Kidney (tissue), 14 donors: ENCODE measurements around the gene KLK10. TPM values are rescaled to one million over a fixed set of nuclear protein-coding genes. Genes with fewer than 3 reads are reported as not detected.

Experiments
- DNase-seq, 5 donors: peaks; one replicate each; pipeline ENCODE4 v3.0.0-alpha.2; 2013 to 2020
- FAIRE-seq: peaks from 2 replicates; lab custom pipeline; 2012; peaks lifted over from hg19 to GRCh38; lab: Jason Lieb, UNC
- H3K27ac ChIP-seq, 2 donors: one replicate each; pipeline ENCODE4 v1.7.0; 2013; ENCODE audit warnings: low read depth in 2 of 2, low read length in 2 of 2, inconsistent platforms in 1 of 2
- H3K27me3 ChIP-seq: one replicate; pipeline ENCODE4 v1.7.1; 2013; ENCODE audit warnings: low read length, inconsistent platforms; ENCODE audit not compliant: control insufficient read depth, insufficient read depth
- H3K36me3 ChIP-seq, 3 donors: one replicate each; pipeline versions ENCODE4 v1.7.0 to v1.7.1; 2013; ENCODE audit warnings: low read length in 3 of 3, control low read depth in 1 of 3, inconsistent platforms in 1 of 3; ENCODE audit not compliant: insufficient read depth in 3 of 3, control insufficient read depth in 2 of 3
- H3K4me1 ChIP-seq, 3 donors: one replicate each; pipeline versions ENCODE4 v1.7.0 to v1.7.1; 2013; ENCODE audit warnings: low read length in 3 of 3, inconsistent platforms in 1 of 3, low read depth in 1 of 3; ENCODE audit not compliant: control insufficient read depth in 2 of 3, insufficient read depth in 2 of 3
- H3K4me3 ChIP-seq, 3 donors: one replicate each; pipeline versions ENCODE4 v1.7.0 to v1.8.1; 2013; ENCODE audit warnings: low read length in 3 of 3, control low read depth in 1 of 3, inconsistent platforms in 1 of 3
- H3K9ac ChIP-seq, 3 donors: one replicate each; pipeline versions ENCODE4 v1.7.0 to v1.7.1; 2013; ENCODE audit warnings: low read length in 3 of 3, control low read depth in 1 of 3, inconsistent platforms in 1 of 3
- H3K9me3 ChIP-seq, 3 donors: one replicate each; pipeline versions ENCODE4 v1.7.0 to v1.7.1; 2013; ENCODE audit warnings: low read length in 3 of 3, control low read depth in 1 of 3, inconsistent platforms in 1 of 3; ENCODE audit not compliant: control insufficient read depth in 2 of 3, insufficient read depth in 1 of 3
- CTCF ChIP-seq: IDR thresholded peaks from 3 replicates; pipeline ENCODE4 v1.5.1; 2012; ENCODE audit warnings: mild to moderate bottlenecking, moderate library complexity, borderline replicate concordance; ENCODE audit not compliant: insufficient read depth; ENCODE audit errors: extremely low read depth
- intact Hi-C: fragments of 100-400 bp; cut with DNase I; formaldehyde crosslinking; loops from one replicate; pipeline ENCODE4 v1.11.1; 2022
- polyA plus RNA-seq: library from polyadenylated mRNA; stranded (reverse); fragments of 350-450 nt; fragmentation: Illumina TruSeq; extraction: RNeasy Lipid Tissue Mini Kit (QIAGEN cat#74804); gene quantifications from one replicate; pipeline ENCODE4 v1.2.3, GENCODE V29; 2014; ENCODE audit warnings: low read depth, low replicate concordance; ENCODE audit not compliant: insufficient read depth
- total RNA-seq: library from RNA; stranded (reverse); fragmentation: NEBNext Ultra II Directional; extraction: Animal tissue kit (Norgen Biotek cat#: 25700); gene quantifications from one replicate; pipeline ENCODE4 v1.2.1, GENCODE V29; 2021
- donor health status: control.
- donor health status: control.
- donor health status: control.
- donor health status: control.
- donor health status: control.
- donor health status: DM: yes; HTN: yes; CAD: no.
- donor health status: Normal renal cell carcinoma (clear cell type).

KLK10 gene
- total and polyA plus RNA-seq, 2 donors from 2014 or later = 0.63 TPM; not detected in 1

- DNase-seq (no peak), FAIRE-seq (no peak)
- no peak for TF ChIP-seq CTCF
- H3K9ac ChIP-seq = no peak overlapping the region
- no peak overlapping the region for H3K27ac ChIP-seq
- no peaks in the 10 kb centered on the region for H3K9me3 ChIP-seq
- H3K27me3 ChIP-seq = no peaks in the 10 kb centered on the region
- no peak overlapping the region for H3K4me3 ChIP-seq
- no peaks in the 10 kb centered on the region for H3K4me1 ChIP-seq
- intact Hi-C loops = no loop called here
- no peaks in the 10 kb centered on the region for H3K36me3 ChIP-seq
These were observed 10.2 kb upstream of the KLK10 start for GRCh38 chr19:51029718-51030117.

- intact Hi-C loops = no loop called here
- TF ChIP-seq CTCF = no peak
- H3K4me1 ChIP-seq = no peaks in the 10 kb centered on the region
- H3K9ac ChIP-seq = no peak overlapping the region
- peak in 1 of 5 donors; percentile 32 for DNase-seq
- no peak for FAIRE-seq
- H3K27ac ChIP-seq = no peak overlapping the region
- no peaks in the 10 kb centered on the region for H3K9me3 ChIP-seq
- no peak overlapping the region for H3K4me3 ChIP-seq
- H3K27me3 ChIP-seq = no peaks in the 10 kb centered on the region
- no peaks in the 10 kb centered on the region for H3K36me3 ChIP-seq
These were observed 8.4 kb upstream of the KLK10 start for GRCh38 chr19:51027873-51028272.

- Histone ChIP-seq H3K4me3 (no peak overlapping the region), H3K4me1 (no peaks in the 10 kb centered on the region), H3K27ac (no peak overlapping the region), H3K27me3 (no peaks in the 10 kb centered on the region), H3K36me3 (no peaks in the 10 kb centered on the region), H3K9me3 (no peaks in the 10 kb centered on the region), H3K9ac (no peak overlapping the region)
- FAIRE-seq = no peak
- DNase-seq = no peak
- no peak for TF ChIP-seq CTCF
- intact Hi-C loops = no loop called here
These were observed 7.8 kb upstream of the KLK10 start for GRCh38 chr19:51027126-51027806.

GRCh38 chr19:51026554-51026831 is 7.0 kb upstream of the KLK10 start, which contains the start of gene KLK11:
Gene KLK11 (minus strand): TSS chr19:51026616. CDS start chr19:51025631, 985 bp downstream.
- H3K27ac ChIP-seq = no peak within 1 kb of the TSS

More at GRCh38 chr19:51026554-51026831, 7.0 kb upstream of the KLK10 start, which contains the start of gene KLK11:
- intact Hi-C loops = no loop called here
- FAIRE-seq = no peak
- no peaks in the 10 kb centered on the region for H3K9me3 ChIP-seq
- TF ChIP-seq CTCF = no peak
- H3K36me3 ChIP-seq = no peaks in the 10 kb centered on the region
- no peak for DNase-seq
- no peaks in the 10 kb centered on the region for H3K4me1 ChIP-seq
- H3K27me3 ChIP-seq = no peaks in the 10 kb centered on the region
- H3K9ac ChIP-seq = no peak within 1 kb of the TSS
- H3K4me3 ChIP-seq = no peak within 1 kb of the TSS
